IMR-90 (cell line): ENCODE results near the gene ZSCAN31. TPM values are rescaled to one million over a fixed set of nuclear protein-coding genes. Genes with fewer than 3 reads are reported as not detected.

ENCODE experiments used
- ATAC-seq: fragments of 200-7000 bp; cut with Tn5 transposase; 2 replicates; pipeline ENCODE4 v1.9.1; 2020; ENCODE audit warnings: low read depth, mild to moderate bottlenecking, moderate library complexity
- BruUV-seq: library from RNA; stranded (reverse); fragments of 400-500 nt; replicated peaks from 2 replicates; lab custom pipeline; 2021; lab: Mats Ljungman, UMichigan
- CTCF ChIA-PET: fragments of 300-600 bp; formaldehyde crosslinking; extraction: SDS; loops from one replicate; lab custom pipeline; 2021; ENCODE audit warnings: antibody characterized with exemption; lab: Yijun Ruan, JAX
- POLR2A ChIA-PET: fragments of 300-600 bp; sonication (Branson Sonifier 250); formaldehyde crosslinking; loops from one replicate; lab custom pipeline; 2022; ENCODE audit warnings: antibody characterized with exemption; ENCODE audit not compliant: unreplicated experiment; lab: Charles Lee
- DNase-seq: peaks from one replicate; pipeline ENCODE4 v3.0.0; 2013
- H2AFZ ChIP-seq: replicated peaks from 2 replicates; pipeline ENCODE3; 2013; ENCODE audit warnings: low read length, mild to moderate bottlenecking; ENCODE audit not compliant: poor library complexity
- H2AK5ac ChIP-seq: 2 replicates; pipeline ENCODE4 v1.6.1; 2013; ENCODE audit warnings: low read depth, low read length, inconsistent platforms
- H2AK9ac ChIP-seq: replicated peaks from 2 replicates; pipeline ENCODE3; 2013; ENCODE audit warnings: mild to moderate bottlenecking, low read depth, low read length, moderate library complexity; ENCODE audit not compliant: poor library complexity
- H2BK120ac ChIP-seq: 2 replicates; pipeline ENCODE4 v1.6.1; 2013; ENCODE audit warnings: low read depth, low read length, inconsistent platforms
- H2BK15ac ChIP-seq: 3 replicates; pipeline ENCODE4 v1.6.1; 2013; ENCODE audit warnings: low read depth, low read length, inconsistent platforms
- H2BK20ac ChIP-seq: 2 replicates; pipeline ENCODE4 v1.6.1; 2013; ENCODE audit warnings: low read depth, mild to moderate bottlenecking, inconsistent platforms, low read length, moderate library complexity
- H2BK5ac ChIP-seq: 2 replicates; pipeline ENCODE4 v1.6.1; 2013; ENCODE audit warnings: mild to moderate bottlenecking, low read depth, low read length, inconsistent platforms; ENCODE audit not compliant: poor library complexity, severe bottlenecking
- H3K14ac ChIP-seq: replicated peaks from 2 replicates; pipeline ENCODE4 v1.6.1; 2013; ENCODE audit warnings: low read depth, low read length, inconsistent platforms
- H3K18ac ChIP-seq: 2 replicates; pipeline ENCODE4 v1.6.1; 2013; ENCODE audit warnings: low read depth, low read length, control low read depth
- H3K23ac ChIP-seq: 2 replicates; pipeline ENCODE4 v1.6.1; 2013; ENCODE audit warnings: low read depth, low read length, inconsistent platforms
- H3K27ac ChIP-seq: 2 replicates; pipeline ENCODE4 v1.5.1; 2013; ENCODE audit warnings: mild to moderate bottlenecking, control low read depth, low read length; ENCODE audit not compliant: insufficient read depth
- H3K27me3 ChIP-seq: 2 replicates; pipeline ENCODE4 v1.6.1; 2013; ENCODE audit warnings: low read length; ENCODE audit not compliant: control insufficient read depth, insufficient read depth
- H3K36me3 ChIP-seq: 2 replicates; pipeline ENCODE4 v1.6.1; 2013; ENCODE audit warnings: low read length, mixed read lengths; ENCODE audit not compliant: control insufficient read depth, insufficient read depth
- H3K4ac ChIP-seq: 2 replicates; pipeline ENCODE4 v1.6.1; 2013; ENCODE audit warnings: low read depth, low read length, inconsistent platforms
- H3K4me1 ChIP-seq: 2 replicates; pipeline ENCODE4 v1.6.1; 2013; ENCODE audit warnings: low read length, mixed read lengths; ENCODE audit not compliant: control insufficient read depth, insufficient read depth
- H3K4me2 ChIP-seq: 2 replicates; pipeline ENCODE4 v1.6.1; 2013; ENCODE audit warnings: low read depth, mild to moderate bottlenecking, control low read depth, low read length, moderate library complexity
- H3K4me3 ChIP-seq: 2 replicates; pipeline ENCODE4 v1.5.1; 2013; ENCODE audit warnings: low read depth, mild to moderate bottlenecking, control low read depth, low read length, moderate library complexity; ENCODE audit not compliant: insufficient read depth
- H3K56ac ChIP-seq: 2 replicates; pipeline ENCODE4 v1.6.1; 2013; ENCODE audit warnings: low read length, inconsistent platforms; ENCODE audit not compliant: insufficient read depth; ENCODE audit errors: extremely low read depth
- H3K79me1 ChIP-seq, 2 experiments: 2 replicates each; pipeline ENCODE4 v1.6.1; 2013; ENCODE audit warnings: low read length in 2 of 2, inconsistent platforms in 1 of 2, low read depth in 1 of 2
- H3K9ac ChIP-seq: 2 replicates; pipeline ENCODE4 v1.6.1; 2013; ENCODE audit warnings: low read depth, low read length, control low read depth
- H3K9me1 ChIP-seq: 2 replicates; pipeline ENCODE4 v1.6.1; 2013; ENCODE audit warnings: low read length, inconsistent platforms; ENCODE audit not compliant: insufficient read depth
- H3K9me3 ChIP-seq: 2 replicates; pipeline ENCODE4 v1.6.1; 2013; ENCODE audit warnings: low read length; ENCODE audit not compliant: control insufficient read depth, insufficient read depth
- H4K20me1 ChIP-seq: 2 replicates; pipeline ENCODE4 v1.6.1; 2013; ENCODE audit warnings: low read length, inconsistent platforms; ENCODE audit not compliant: insufficient read depth
- H4K5ac ChIP-seq: 2 replicates; pipeline ENCODE4 v1.6.1; 2013; ENCODE audit warnings: mild to moderate bottlenecking, low read depth, low read length, control low read depth
- H4K8ac ChIP-seq, 2 experiments: 2 replicates each; pipeline ENCODE4 v1.6.1; 2013; ENCODE audit warnings: low read depth in 2 of 2, low read length in 2 of 2, control low read depth in 1 of 2, inconsistent platforms in 1 of 2
- H4K91ac ChIP-seq: 2 replicates; pipeline ENCODE4 v1.6.1; 2013; ENCODE audit warnings: low read depth, low read length, inconsistent platforms; ENCODE audit not compliant: insufficient read depth
- CEBPB ChIP-seq: IDR thresholded peaks from 2 replicates; pipeline ENCODE4 v1.6.1; 2012; ENCODE audit warnings: low read depth, low read length, improper control_type of control experiment
- CHD1 ChIP-seq: IDR thresholded peaks from 2 replicates; pipeline ENCODE4 v1.6.1; 2012; ENCODE audit warnings: low read depth, low read length, improper control_type of control experiment
- MAZ ChIP-seq: IDR thresholded peaks from 2 replicates; pipeline ENCODE4 v1.6.1; 2012; ENCODE audit warnings: low read depth, mild to moderate bottlenecking, low read length, improper control_type of control experiment, moderate library complexity, borderline replicate concordance
- MXI1 ChIP-seq: IDR thresholded peaks from 2 replicates; pipeline ENCODE4 v1.6.1; 2012; ENCODE audit warnings: low read depth, mild to moderate bottlenecking, low read length, moderate library complexity, borderline replicate concordance
- NFE2L2 ChIP-seq: fragments of 150-350 bp; IDR thresholded peaks from 2 replicates; pipeline ENCODE4 v1.6.1; 2016; ENCODE audit warnings: low read depth, mild to moderate bottlenecking, low read length
- RAD21 ChIP-seq: IDR thresholded peaks from 2 replicates; pipeline ENCODE4 v1.6.1; 2012; ENCODE audit warnings: low read length, improper control_type of control experiment
- RCOR1 ChIP-seq: IDR thresholded peaks from 2 replicates; pipeline ENCODE4 v1.6.1; 2012; ENCODE audit warnings: mild to moderate bottlenecking, low read length, improper control_type of control experiment; ENCODE audit not compliant: insufficient replicate concordance
- WGBS, 2 experiments: methylation state at CpG; one replicate each; pipeline versions ENCODE4 v1.1.5 to v1.1.7; 2013; ENCODE audit warnings: missing lambda C conversion rate in 2 of 2; ENCODE audit not compliant: insufficient read length in 1 of 2; ENCODE audit errors: extremely low coverage in 2 of 2; 5-methylcytosine and 5-hydroxymethylcytosine counted together
- dilution Hi-C: fragments of 300-500 bp; cut with HindIII; formaldehyde crosslinking; loops from one replicate; pipeline ENCODE4 v1.14.3; 2018; ENCODE audit warnings: low sequenced_read_pairs; ENCODE audit not compliant: unreplicated experiment
- in situ Hi-C: fragments of 300-500 bp; cut with MboI; formaldehyde crosslinking; loops from 3 replicates; pipeline ENCODE4 v1.14.3; 2019; ENCODE audit warnings: low sequenced_read_pairs, inconsistent platforms, mixed read lengths
- intact Hi-C: fragments of 100-400 bp; cut with micrococcal nuclease; formaldehyde crosslinking; loops from 2 replicates; pipeline ENCODE4 v1.10.0; 2022
- polyA plus RNA-seq, 3 experiments: library from polyadenylated mRNA; depleted of rRNA; stranded (reverse); fragments of >200 nt; gene quantifications; 2 replicates each; pipeline ENCODE4 v1.2.3, GENCODE V29; 2012; ENCODE audit warnings: low replicate concordance in 1 of 3
- total RNA-seq: library from RNA; depleted of rRNA; stranded (reverse); fragments of >200 nt; gene quantifications from 2 replicates; pipeline ENCODE4 v1.2.3, GENCODE V29; 2012
- TF ChIP-seq, protein P1 (sequence below): fragments of 150-350 bp; IDR thresholded peaks from 2 replicates; pipeline ENCODE4 v1.6.1; 2017; ENCODE audit warnings: mild to moderate bottlenecking, antibody characterized with exemption, low read length, low read depth
- TF ChIP-seq, protein P2 (sequence below): conservative IDR thresholded peaks from 2 replicates; pipeline ENCODE4 v1.5.1; 2012; ENCODE audit warnings: mild to moderate bottlenecking, low read depth, low read length, improper control_type of control experiment

Gene ZSCAN31
- total and polyA plus RNA-seq, 2 of the 4 experiments (the other 2 are of a cell fraction): 1.4 to 4.7 TPM

DNA sequence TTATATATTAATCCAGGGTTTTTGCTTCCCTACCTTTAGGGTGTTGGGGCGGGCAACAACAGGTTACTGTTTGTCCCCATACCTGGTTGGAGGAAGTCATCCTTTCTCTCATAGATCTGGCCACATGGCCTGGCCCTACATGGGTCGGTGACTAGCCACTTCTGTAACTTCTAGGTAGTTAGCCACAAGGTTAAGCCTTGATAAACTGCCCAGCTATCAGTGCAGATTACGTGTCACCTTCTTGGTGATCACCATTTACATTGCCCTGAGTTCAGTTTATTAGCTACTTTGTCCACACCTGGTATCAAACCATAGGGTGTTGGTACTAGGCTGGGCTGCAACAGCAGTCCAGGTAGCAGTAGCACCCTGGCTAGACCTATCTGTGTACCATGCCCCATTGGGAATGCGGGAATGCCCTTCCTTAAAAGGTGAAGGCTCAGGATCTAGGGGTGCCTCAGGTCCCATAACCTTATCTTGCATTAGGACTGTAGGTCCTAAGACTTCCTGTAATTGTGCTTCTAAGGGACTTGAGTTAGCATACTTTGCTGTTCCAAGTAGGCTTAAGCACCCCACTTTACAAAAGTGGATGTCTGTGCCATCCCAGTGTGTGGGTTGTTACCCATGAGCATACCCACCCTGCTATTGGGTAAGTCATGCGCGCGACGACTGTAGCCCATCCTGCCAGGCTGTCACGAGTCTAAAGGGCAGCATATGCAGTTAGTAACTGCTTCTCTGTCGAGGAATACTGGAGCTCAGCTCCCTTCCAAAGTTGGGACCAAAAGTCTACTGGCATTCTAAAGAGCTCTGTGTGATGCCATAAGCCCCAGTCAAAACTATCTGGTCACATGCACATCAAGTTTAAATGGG lies 19.0 kb upstream of the ZSCAN31 start:
- H4K91ac ChIP-seq: no peak overlapping the region
- H3K27me3 ChIP-seq: no peaks in the 10 kb centered on the region
- H2BK120ac ChIP-seq: no peak overlapping the region
- H2AK9ac ChIP-seq: peak overlapping the region; percentile 60
- H3K23ac ChIP-seq: 0 out of 2 replicates have a peak overlapping the region, but pooled peaks have one; percentile 46
- H3K9ac ChIP-seq: 0 out of 2 replicates have a peak overlapping the region, but pooled peaks have one; percentile 17
- no peak overlapping the region for H2AFZ ChIP-seq
- no peak overlapping the region for H3K4ac ChIP-seq
- H2BK5ac ChIP-seq: no peak overlapping the region
- TF ChIP-seq CHD1: no peak
- TF ChIP-seq MAZ: no peak
- no peak for TF ChIP-seq CEBPB
- TF ChIP-seq, protein P1, sequence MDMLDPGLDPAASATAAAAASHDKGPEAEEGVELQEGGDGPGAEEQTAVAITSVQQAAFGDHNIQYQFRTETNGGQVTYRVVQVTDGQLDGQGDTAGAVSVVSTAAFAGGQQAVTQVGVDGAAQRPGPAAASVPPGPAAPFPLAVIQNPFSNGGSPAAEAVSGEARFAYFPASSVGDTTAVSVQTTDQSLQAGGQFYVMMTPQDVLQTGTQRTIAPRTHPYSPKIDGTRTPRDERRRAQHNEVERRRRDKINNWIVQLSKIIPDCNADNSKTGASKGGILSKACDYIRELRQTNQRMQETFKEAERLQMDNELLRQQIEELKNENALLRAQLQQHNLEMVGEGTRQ: no peak
- TF ChIP-seq MXI1: no peak
- no peak for TF ChIP-seq RCOR1
- TF ChIP-seq NFE2L2: no peak
- TF ChIP-seq RAD21: no peak
- TF ChIP-seq, protein P2, sequence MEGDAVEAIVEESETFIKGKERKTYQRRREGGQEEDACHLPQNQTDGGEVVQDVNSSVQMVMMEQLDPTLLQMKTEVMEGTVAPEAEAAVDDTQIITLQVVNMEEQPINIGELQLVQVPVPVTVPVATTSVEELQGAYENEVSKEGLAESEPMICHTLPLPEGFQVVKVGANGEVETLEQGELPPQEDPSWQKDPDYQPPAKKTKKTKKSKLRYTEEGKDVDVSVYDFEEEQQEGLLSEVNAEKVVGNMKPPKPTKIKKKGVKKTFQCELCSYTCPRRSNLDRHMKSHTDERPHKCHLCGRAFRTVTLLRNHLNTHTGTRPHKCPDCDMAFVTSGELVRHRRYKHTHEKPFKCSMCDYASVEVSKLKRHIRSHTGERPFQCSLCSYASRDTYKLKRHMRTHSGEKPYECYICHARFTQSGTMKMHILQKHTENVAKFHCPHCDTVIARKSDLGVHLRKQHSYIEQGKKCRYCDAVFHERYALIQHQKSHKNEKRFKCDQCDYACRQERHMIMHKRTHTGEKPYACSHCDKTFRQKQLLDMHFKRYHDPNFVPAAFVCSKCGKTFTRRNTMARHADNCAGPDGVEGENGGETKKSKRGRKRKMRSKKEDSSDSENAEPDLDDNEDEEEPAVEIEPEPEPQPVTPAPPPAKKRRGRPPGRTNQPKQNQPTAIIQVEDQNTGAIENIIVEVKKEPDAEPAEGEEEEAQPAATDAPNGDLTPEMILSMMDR: no peak
- peak overlapping the region; percentile 22; the same call in 1 of the 2 replicates for H4K5ac ChIP-seq
- no peak overlapping the region for H2BK15ac ChIP-seq
- CTCF ChIA-PET: interaction anchor here (0.7 to 2.0 kb wide), 8 partner anchors 17 to 218 kb away, joined by 3 to 11 read pairs (median 4); partner anchors contain the start of genes ZKSCAN4 and ZSCAN26
- intact Hi-C loops: loop anchor here (5.0 kb wide), 1 partner anchor 103 kb away; the partner anchor contains the start of gene ZKSCAN4
- ATAC-seq: no peak
- H3K18ac ChIP-seq: no peak overlapping the region
- dilution Hi-C loops: no loop called here
- peak overlapping the region; percentile 46; the same call in 1 of the 2 replicates for H3K27ac ChIP-seq
- no peak for DNase-seq
- peaks cover 2% of the 10 kb centered on the region; the same call in 1 of the 2 replicates for H3K36me3 ChIP-seq
- POLR2A ChIA-PET: interaction anchor here (0.9 kb wide), 1 partner anchor 483 kb away, joined by 4 read pairs; a partner anchor contains a TSS
- H3K9me1 ChIP-seq: peaks cover 13% of the 10 kb centered on the region; the same call in 1 of the 2 replicates
- peak overlapping the region; percentile 55; the same call in 1 of the 2 replicates for H2AK5ac ChIP-seq
- H3K4me1 ChIP-seq: peaks cover 17% of the 10 kb centered on the region
- in situ Hi-C loops: loop anchor here (5.0 kb wide), 1 partner anchor 223 kb away; no protein-coding TSS in a partner anchor
- peaks cover 30 to 59% of the 10 kb centered on the region in 2 experiments for H3K79me1 ChIP-seq
- H4K20me1 ChIP-seq: no peaks in the 10 kb centered on the region
- peak overlapping the region; percentile 81; the same call in 1 of the 2 replicates for H3K4me2 ChIP-seq
- H2BK20ac ChIP-seq: no peak overlapping the region
- no peak overlapping the region for H3K56ac ChIP-seq
- no peak overlapping the region for H3K4me3 ChIP-seq
- H3K14ac ChIP-seq: no peak overlapping the region
- no peak overlapping the region for H4K8ac ChIP-seq
- 100% methylated on average over 1 of the region's 10 CpGs; no CpG with 5 or more reads in 1 of the 2 experiments for WGBS, 2 experiments
- no peaks in the 10 kb centered on the region for H3K9me3 ChIP-seq
- BruUV-seq: no TSS peak
